Lower leg skin (tissue), 3 donors: ENCODE results near the gene SDK1.

Source experiments
- POLR2A ChIP-seq, 2 donors: fragments of 450-650 bp; IDR thresholded peaks; one replicate each; pipeline ENCODE4 v1.6.1; 2016 to 2017; ENCODE audit warnings: antibody characterized with exemption in 2 of 2, mild to moderate bottlenecking in 1 of 2, moderate library complexity in 1 of 2
- TF ChIP-seq, protein P1 (sequence below), 3 donors: fragments of 450-650 bp; IDR thresholded peaks; one replicate each; pipeline ENCODE4 v1.5.1; 2016; ENCODE audit warnings: antibody characterized with exemption in 3 of 3, mild to moderate bottlenecking in 3 of 3, moderate library complexity in 2 of 3

DNA sequence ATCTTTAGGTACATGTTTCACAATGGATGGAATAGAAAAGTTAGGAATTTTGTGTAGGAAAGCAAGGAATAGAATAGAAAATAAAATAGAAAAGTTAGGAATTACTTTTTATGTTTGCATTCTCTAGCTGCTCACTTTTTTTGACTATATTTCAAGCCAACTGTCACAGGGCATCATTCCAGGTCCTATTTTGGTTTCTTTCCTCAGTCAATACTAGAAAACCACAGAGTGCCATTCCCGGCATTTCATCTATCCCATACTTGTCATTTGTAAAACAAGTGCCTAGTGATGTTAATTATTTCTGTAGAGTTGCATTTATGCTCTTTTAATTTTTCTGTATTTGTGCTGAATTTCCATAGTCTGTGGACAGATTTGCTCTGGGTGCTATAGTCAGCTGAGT is 66.2 kb downstream of the SDK1 start:
- TF ChIP-seq, protein P1, sequence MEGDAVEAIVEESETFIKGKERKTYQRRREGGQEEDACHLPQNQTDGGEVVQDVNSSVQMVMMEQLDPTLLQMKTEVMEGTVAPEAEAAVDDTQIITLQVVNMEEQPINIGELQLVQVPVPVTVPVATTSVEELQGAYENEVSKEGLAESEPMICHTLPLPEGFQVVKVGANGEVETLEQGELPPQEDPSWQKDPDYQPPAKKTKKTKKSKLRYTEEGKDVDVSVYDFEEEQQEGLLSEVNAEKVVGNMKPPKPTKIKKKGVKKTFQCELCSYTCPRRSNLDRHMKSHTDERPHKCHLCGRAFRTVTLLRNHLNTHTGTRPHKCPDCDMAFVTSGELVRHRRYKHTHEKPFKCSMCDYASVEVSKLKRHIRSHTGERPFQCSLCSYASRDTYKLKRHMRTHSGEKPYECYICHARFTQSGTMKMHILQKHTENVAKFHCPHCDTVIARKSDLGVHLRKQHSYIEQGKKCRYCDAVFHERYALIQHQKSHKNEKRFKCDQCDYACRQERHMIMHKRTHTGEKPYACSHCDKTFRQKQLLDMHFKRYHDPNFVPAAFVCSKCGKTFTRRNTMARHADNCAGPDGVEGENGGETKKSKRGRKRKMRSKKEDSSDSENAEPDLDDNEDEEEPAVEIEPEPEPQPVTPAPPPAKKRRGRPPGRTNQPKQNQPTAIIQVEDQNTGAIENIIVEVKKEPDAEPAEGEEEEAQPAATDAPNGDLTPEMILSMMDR (IDR thresholded peaks at IDR 0.05): no peak
- TF ChIP-seq POLR2A (IDR thresholded peaks at IDR 0.05): no peak
